GM12873 (cell line): ENCODE measurements around the gene SRGAP3.

ENCODE experiments used
- CTCF ChIP-seq: IDR thresholded peaks from 2 replicates; pipeline ENCODE4 v1.5.1; 2012; ENCODE audit warnings: low read depth, mild to moderate bottlenecking, moderate library complexity, low read length, control low read depth; ENCODE audit not compliant: insufficient read depth; ENCODE audit errors: missing control alignments

The SRGAP3 gene

GRCh38 chr3:8963137-8963853 is 286.2 kb downstream of the SRGAP3 start, which contains the start of gene RAD18:
TSS of gene RAD18 (minus strand) at chr3:8963472. CDS start at chr3:8963385, 87 bp downstream.
- TF ChIP-seq CTCF: no peak

- no peak for TF ChIP-seq CTCF
These were observed 287.1 kb downstream of the SRGAP3 start for GRCh38 chr3:8962226-8962861.

- TF ChIP-seq CTCF: no peak
These were observed 289.8 kb downstream of the SRGAP3 start for GRCh38 chr3:8959668-8960067.

- no peak for TF ChIP-seq CTCF
These were observed 294.3 kb downstream of the SRGAP3 start for GRCh38 chr3:8954938-8955763.

- no peak for TF ChIP-seq CTCF
These were observed 296.1 kb downstream of the SRGAP3 start for GRCh38 chr3:8953313-8953712.

- TF ChIP-seq CTCF: no peak
These were observed 297.3 kb downstream of the SRGAP3 start for GRCh38 chr3:8952130-8952529.
